A673 (cell line): ENCODE results near the gene EEF1AKMT3. TPM values are rescaled to one million over a fixed set of nuclear protein-coding genes. Genes with fewer than 3 reads are reported as not detected.

Experiments
- BruUV-seq: library from RNA; stranded (reverse); fragments of 400-500 nt; replicated peaks from 2 replicates; lab custom pipeline; 2021; lab: Mats Ljungman, UMichigan
- CTCF ChIA-PET: fragments of 300-600 bp; sonication (Branson Sonifier 250); formaldehyde crosslinking; loops from one replicate; lab custom pipeline; 2022; ENCODE audit warnings: antibody characterized with exemption; lab: Charles Lee
- POLR2A ChIA-PET: fragments of 300-600 bp; sonication (Branson Sonifier 250); formaldehyde crosslinking; loops from one replicate; lab custom pipeline; 2022; ENCODE audit warnings: antibody characterized with exemption; ENCODE audit not compliant: low non-redundant PET; lab: Charles Lee
- DNase-seq: peaks from one replicate; pipeline ENCODE4 v3.0.0-alpha.2; 2015; ENCODE audit warnings: low spot score
- H3K27ac ChIP-seq: fragments of 200-600 bp; sonication (generic); 2 replicates; pipeline ENCODE4 v1.5.1; 2016; ENCODE audit warnings: mixed run types, low read depth, mild to moderate bottlenecking, mixed read lengths, antibody characterized with exemption, low read length; ENCODE audit not compliant: poor library complexity, severe bottlenecking
- H3K27me3 ChIP-seq: fragments of 200-600 bp; sonication (generic); replicated peaks from 2 replicates; pipeline ENCODE4 v1.6.1; 2017; ENCODE audit warnings: mixed run types, low read depth, mild to moderate bottlenecking, mixed read lengths, antibody characterized with exemption, low read length; ENCODE audit not compliant: insufficient read depth, poor library complexity
- H3K36me3 ChIP-seq: fragments of 200-600 bp; sonication (generic); 2 replicates; pipeline ENCODE4 v1.6.1; 2016; ENCODE audit warnings: mixed run types, mild to moderate bottlenecking, mixed read lengths, antibody characterized with exemption, low read length; ENCODE audit not compliant: insufficient read depth, poor library complexity, severe bottlenecking
- H3K4me1 ChIP-seq: fragments of 200-600 bp; sonication (generic); 2 replicates; pipeline ENCODE4 v1.6.1; 2017; ENCODE audit warnings: mixed run types, mild to moderate bottlenecking, mixed read lengths, antibody characterized with exemption, low read length; ENCODE audit not compliant: insufficient read depth, poor library complexity, severe bottlenecking
- H3K4me3 ChIP-seq: fragments of 200-600 bp; sonication (generic); 2 replicates; pipeline ENCODE4 v1.5.1; 2016; ENCODE audit warnings: low read depth, mixed run types, mild to moderate bottlenecking, mixed read lengths, low read length; ENCODE audit not compliant: poor library complexity, severe bottlenecking
- H3K9me3 ChIP-seq: fragments of 200-600 bp; sonication (generic); 2 replicates; pipeline ENCODE4 v1.6.1; 2016; ENCODE audit warnings: mixed run types, low read depth, mild to moderate bottlenecking, mixed read lengths, antibody characterized with exemption, low read length; ENCODE audit not compliant: poor library complexity, severe bottlenecking
- CTCF ChIP-seq: fragments of 300-800, 200-600 bp; sonication (generic); conservative IDR thresholded peaks from 2 replicates; pipeline ENCODE4 v1.5.1; 2017; ENCODE audit warnings: low read depth, mild to moderate bottlenecking, antibody characterized with exemption, low read length, moderate library complexity, mixed read lengths
- EZH2 ChIP-seq: fragments of 200-600 bp; sonication (generic); IDR thresholded peaks from 2 replicates; pipeline ENCODE4 v1.6.1; 2017; ENCODE audit warnings: borderline replicate concordance, low read depth, mild to moderate bottlenecking, mixed read lengths, antibody characterized with exemption, low read length; ENCODE audit not compliant: poor library complexity, severe bottlenecking
- intact Hi-C: fragments of 100-400 bp; cut with micrococcal nuclease; formaldehyde crosslinking; loops from one replicate; pipeline ENCODE4 v1.10.0; 2022; ENCODE audit not compliant: unreplicated experiment
- total RNA-seq: library from RNA; stranded (reverse); gene quantifications from 2 replicates; pipeline ENCODE4 v1.2.3, GENCODE V29; 2021

Gene EEF1AKMT3
- total RNA-seq, 1 experiment from 2014 or later: 5.3 TPM

- no peak for DNase-seq
- BruUV-seq: no TSS peak
- Histone ChIP-seq H3K27me3 (no peaks in the 10 kb centered on the region), H3K9me3 (no peaks in the 10 kb centered on the region), H3K36me3 (no peaks in the 10 kb centered on the region), H3K4me1 (peaks cover 7% of the 10 kb centered on the region), H3K4me3 (no peak overlapping the region), H3K27ac (no peak overlapping the region)
- POLR2A ChIA-PET: no interaction called here
- TF ChIP-seq CTCF (no peak), EZH2 (no peak)
- CTCF ChIA-PET: no interaction called here
- intact Hi-C loops: loop anchor here (5.0 kb wide), 1 partner anchor 147 kb away; no protein-coding TSS in a partner anchor
Observed at GRCh38 chr12:57729321-57729844, 43.0 kb upstream of the EEF1AKMT3 start.

DNA sequence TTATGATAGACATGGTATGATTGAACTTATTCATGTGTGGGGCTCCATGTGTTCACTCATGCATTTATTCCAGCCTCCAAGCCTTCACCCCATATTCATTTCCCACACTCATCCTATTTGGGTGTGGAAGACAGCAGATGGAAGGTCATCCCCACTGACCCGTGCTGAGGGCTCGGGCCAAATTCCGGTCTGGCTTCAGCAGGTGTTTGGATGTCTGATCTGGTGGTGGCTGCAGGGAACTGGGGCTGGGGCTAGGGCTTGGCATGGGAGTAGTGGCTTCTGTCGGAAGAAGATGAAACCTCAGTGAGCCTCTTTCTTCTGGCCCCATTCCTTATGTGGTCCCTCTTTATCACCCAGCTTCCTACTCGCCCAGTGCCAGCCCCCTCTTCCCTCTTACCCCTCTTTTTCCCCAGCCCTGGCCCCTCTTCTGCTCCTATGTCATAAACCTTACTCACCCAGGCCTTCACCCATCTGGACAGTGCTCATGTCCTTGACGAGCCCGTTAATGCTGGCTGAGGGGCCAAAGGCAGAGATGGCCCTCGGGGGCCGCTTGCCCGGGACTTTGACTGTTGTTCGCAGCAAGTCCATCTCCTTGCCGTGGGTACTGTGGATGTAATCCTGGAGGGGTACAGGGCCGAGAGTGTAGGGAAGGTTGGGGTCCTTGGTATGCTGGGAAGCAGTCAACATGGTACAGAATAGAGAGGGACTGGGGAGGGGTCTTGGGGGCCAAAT lies 41.9 kb upstream of the EEF1AKMT3 start:
- TF ChIP-seq EZH2 (no peak), CTCF (no peak)
- intact Hi-C loops: no loop called here
- Histone ChIP-seq H3K9me3 (no peaks in the 10 kb centered on the region), H3K36me3 (no peaks in the 10 kb centered on the region), H3K27ac (no peak overlapping the region), H3K4me3 (no peak overlapping the region), H3K4me1 (peaks cover 7% of the 10 kb centered on the region), H3K27me3 (no peaks in the 10 kb centered on the region)
- ChIA-PET CTCF (no interaction called here), POLR2A (no interaction called here)
- DNase-seq: no peak
- BruUV-seq: no TSS peak

- no TSS peak for BruUV-seq
- H3K27me3 ChIP-seq: peaks cover 6% of the 10 kb centered on the region
- intact Hi-C loops: no loop called here
- no peak overlapping the region for H3K4me3 ChIP-seq
- no peaks in the 10 kb centered on the region for H3K36me3 ChIP-seq
- H3K4me1 ChIP-seq: peaks cover 10% of the 10 kb centered on the region
- no peak for DNase-seq
- no peak overlapping the region for H3K27ac ChIP-seq
- no peak for TF ChIP-seq CTCF
- no peak for TF ChIP-seq EZH2
- ChIA-PET CTCF (no interaction called here), POLR2A (no interaction called here)
- H3K9me3 ChIP-seq: no peaks in the 10 kb centered on the region
Observed at GRCh38 chr12:57731411-57732080, 40.9 kb upstream of the EEF1AKMT3 start.
